Measurements from ENCODE around the gene AUTS2. TPM values are rescaled to one million over a fixed set of nuclear protein-coding genes. Genes with fewer than 3 reads are reported as not detected.

AUTS2 gene
- total and polyA plus RNA-seq, 2 experiments from 2014 or later, result 3.0 to 4.4 TPM

DNA sequence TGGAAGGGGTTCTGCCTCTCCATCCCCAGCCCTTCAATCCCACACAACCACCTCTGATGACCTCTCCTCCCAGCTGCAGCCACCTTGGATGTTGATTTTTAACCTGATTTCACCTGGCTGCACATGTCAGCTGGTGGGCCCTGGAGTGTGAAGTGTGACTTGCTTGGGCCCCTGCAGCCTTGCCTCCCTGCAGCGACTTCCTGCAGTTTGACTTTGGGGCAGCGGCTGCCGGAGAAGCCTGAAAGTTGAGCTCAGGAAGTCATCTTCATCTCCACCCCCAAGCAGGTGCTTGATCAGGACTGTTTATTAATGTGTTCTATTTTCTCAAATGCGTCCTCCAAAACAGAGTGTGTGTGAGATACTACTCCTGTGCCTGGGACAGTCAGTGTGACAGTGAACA is 858.4 kb downstream of the AUTS2 start:
- no peak overlapping the region for H3K4me2 ChIP-seq (ENCODE audit: unreplicated experiment)
- H3F3A ChIP-seq (ENCODE audit: insufficient read depth), result no peaks in the 10 kb centered on the region
- no peaks in the 10 kb centered on the region for H3K36me3 ChIP-seq (ENCODE audit: low read depth)
- no peaks in the 10 kb centered on the region for H3K79me2 ChIP-seq (ENCODE audit: insufficient read depth)
- H3K27me3 ChIP-seq (replicated peaks; ENCODE audit: insufficient read depth), result no peaks in the 10 kb centered on the region
- no peaks in the 10 kb centered on the region for H4K20me1 ChIP-seq (ENCODE audit: insufficient read depth)
- no peak for DNase-seq
- no peak for TF ChIP-seq EZH2 (IDR thresholded peaks at IDR 0.05; ENCODE audit: insufficient read depth, poor library complexity, severe bottlenecking)
- TF ChIP-seq EZH2phosphoT487 (IDR thresholded peaks at IDR 0.05; ENCODE audit: insufficient read depth, low read depth), result no peak
- H3K9me3 ChIP-seq (ENCODE audit: low read depth), result no peaks in the 10 kb centered on the region
- H3K27ac ChIP-seq, result no peak overlapping the region
- no peaks in the 10 kb centered on the region for H3K4me1 ChIP-seq (ENCODE audit: insufficient read depth)
- H3K4me3 ChIP-seq, result no peak overlapping the region
- H2AFZ ChIP-seq, result no peak overlapping the region
- in situ Hi-C loops (cut with MboI), result no loop called here
- 84 to 89% methylated on average over 4 of the region's 4 CpGs for WGBS, 2 experiments (ENCODE audit: low coverage in 1 of 2, low lambda C conversion rate in 2 of 2, missing lambda C conversion rate in 2 of 2)
- H3K9me2 ChIP-seq (ENCODE audit: insufficient read depth), result no peaks in the 10 kb centered on the region
- no peak overlapping the region for H3K9ac ChIP-seq

DNA sequence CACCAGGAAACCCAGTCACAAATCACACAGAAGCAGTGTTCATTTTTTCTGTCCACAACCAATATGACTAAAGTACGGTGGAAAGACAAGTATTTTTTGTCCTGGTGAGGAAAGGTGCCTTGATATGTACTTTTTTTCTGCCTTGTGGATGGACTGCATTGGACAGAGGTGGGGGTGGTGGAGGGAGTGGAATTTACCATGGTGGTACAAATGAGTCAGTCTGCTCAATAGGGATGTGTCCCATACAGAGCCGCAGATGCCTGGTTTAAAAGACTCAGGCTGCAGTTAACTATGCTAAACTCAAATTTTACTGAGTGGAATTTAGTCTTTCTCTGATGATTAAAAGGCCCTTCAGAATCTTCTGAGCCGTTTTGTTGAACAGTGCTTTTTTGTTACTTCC is 859.2 kb downstream of the AUTS2 start:
- Histone ChIP-seq H3K27me3 (replicated peaks; ENCODE audit: insufficient read depth) (no peaks in the 10 kb centered on the region), H3K36me3 (ENCODE audit: low read depth) (no peaks in the 10 kb centered on the region), H3K4me2 (ENCODE audit: unreplicated experiment) (no peak overlapping the region), H3K27ac (no peak overlapping the region), H3K9ac (no peak overlapping the region), H3K4me1 (ENCODE audit: insufficient read depth) (no peaks in the 10 kb centered on the region), H3K79me2 (ENCODE audit: insufficient read depth) (no peaks in the 10 kb centered on the region), H2AFZ (no peak overlapping the region), H3K9me2 (ENCODE audit: insufficient read depth) (no peaks in the 10 kb centered on the region), H3K9me3 (ENCODE audit: low read depth) (no peaks in the 10 kb centered on the region), H3F3A (ENCODE audit: insufficient read depth) (no peaks in the 10 kb centered on the region), H4K20me1 (ENCODE audit: insufficient read depth) (no peaks in the 10 kb centered on the region), H3K4me3 (no peak overlapping the region)
- in situ Hi-C loops (cut with MboI), result no loop called here
- TF ChIP-seq EZH2phosphoT487 (IDR thresholded peaks at IDR 0.05; ENCODE audit: insufficient read depth, low read depth), result no peak
- no peak for TF ChIP-seq EZH2 (IDR thresholded peaks at IDR 0.05; ENCODE audit: insufficient read depth, poor library complexity, severe bottlenecking)
- DNase-seq, result no peak
- WGBS, 2 experiments (ENCODE audit: low coverage in 1 of 2, low lambda C conversion rate in 2 of 2, missing lambda C conversion rate in 2 of 2), result 88 to 89% methylated on average over 3 of the region's 3 CpGs

DNA sequence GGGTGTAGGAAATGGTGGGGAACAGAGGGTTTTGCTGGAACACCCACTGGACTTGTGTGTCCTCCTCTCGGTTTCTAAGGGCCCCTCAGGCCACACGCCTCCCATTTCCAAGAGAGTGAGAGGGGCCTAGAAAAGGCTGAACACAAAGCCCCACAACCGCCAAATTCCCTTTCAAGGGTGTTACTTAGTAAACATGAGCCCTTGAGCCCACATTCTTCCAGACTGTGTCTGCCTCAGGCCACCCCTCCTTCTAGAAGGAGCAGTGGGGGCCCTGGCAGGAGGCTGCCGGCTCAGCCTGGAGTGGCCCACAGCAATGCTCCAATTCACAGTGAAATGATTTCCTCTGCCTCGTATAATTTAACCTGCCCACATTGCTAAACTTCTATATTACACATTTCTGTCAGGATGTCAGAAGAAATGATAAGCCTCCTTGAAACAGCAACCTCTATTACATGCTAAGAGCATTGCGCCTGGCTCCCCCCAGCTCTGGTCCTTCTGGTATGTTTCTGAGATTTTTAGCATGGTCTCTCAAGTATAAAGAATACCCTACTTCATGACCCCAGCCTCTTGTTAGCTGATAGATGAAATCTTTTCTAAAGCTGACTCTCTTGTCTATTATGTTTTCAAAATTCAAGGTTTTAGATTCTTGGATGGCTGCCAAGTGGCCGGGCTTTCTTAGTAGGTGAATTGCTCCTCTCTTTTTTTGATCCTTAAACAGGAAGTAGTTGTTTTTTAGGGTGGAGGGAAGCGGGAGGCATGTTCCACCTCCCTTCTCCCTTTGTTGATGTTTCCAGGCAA is 859.8 kb downstream of the AUTS2 start:
- Histone ChIP-seq H2AFZ (no peak overlapping the region), H3K4me2 (ENCODE audit: unreplicated experiment) (no peak overlapping the region), H3K79me2 (ENCODE audit: insufficient read depth) (no peaks in the 10 kb centered on the region), H3K9me3 (ENCODE audit: low read depth) (no peaks in the 10 kb centered on the region), H3K9ac (no peak overlapping the region), H4K20me1 (ENCODE audit: insufficient read depth) (no peaks in the 10 kb centered on the region), H3K36me3 (ENCODE audit: low read depth) (no peaks in the 10 kb centered on the region), H3F3A (ENCODE audit: insufficient read depth) (no peaks in the 10 kb centered on the region), H3K4me3 (no peak overlapping the region), H3K27me3 (replicated peaks; ENCODE audit: insufficient read depth) (no peaks in the 10 kb centered on the region), H3K9me2 (ENCODE audit: insufficient read depth) (no peaks in the 10 kb centered on the region), H3K4me1 (ENCODE audit: insufficient read depth) (no peaks in the 10 kb centered on the region), H3K27ac (no peak overlapping the region)
- no peak for DNase-seq
- in situ Hi-C loops (cut with MboI), result no loop called here
- 70 to 71% methylated on average over 8 of the region's 8 CpGs for WGBS, 2 experiments (ENCODE audit: low coverage in 1 of 2, low lambda C conversion rate in 2 of 2, missing lambda C conversion rate in 2 of 2)
- TF ChIP-seq EZH2 (IDR thresholded peaks at IDR 0.05; ENCODE audit: insufficient read depth, poor library complexity, severe bottlenecking), result no peak
- no peak for TF ChIP-seq EZH2phosphoT487 (IDR thresholded peaks at IDR 0.05; ENCODE audit: insufficient read depth, low read depth)

DNA sequence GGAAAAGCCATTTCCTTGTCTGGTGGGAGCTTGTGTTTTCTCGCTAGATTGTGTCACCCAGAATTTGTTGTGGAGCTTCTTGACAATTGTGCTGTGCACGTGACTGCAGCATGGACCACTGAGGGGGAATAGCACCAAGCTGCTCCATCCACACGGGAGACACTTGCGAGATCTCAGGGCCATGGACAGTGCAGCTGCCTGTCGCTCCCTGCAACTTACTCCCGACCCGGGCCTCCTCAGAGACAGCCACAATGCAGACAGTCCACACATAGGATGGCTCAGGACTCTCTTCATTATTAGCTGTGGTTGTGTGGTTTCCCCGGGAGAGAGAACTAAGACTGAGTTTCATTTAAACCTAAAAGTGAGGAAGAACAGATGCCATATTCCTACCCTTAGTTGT is 860.5 kb downstream of the AUTS2 start:
- Histone ChIP-seq H3K36me3 (ENCODE audit: low read depth) (no peaks in the 10 kb centered on the region), H3K4me1 (ENCODE audit: insufficient read depth) (no peaks in the 10 kb centered on the region), H3K27me3 (replicated peaks; ENCODE audit: insufficient read depth) (no peaks in the 10 kb centered on the region), H2AFZ (no peak overlapping the region), H3K27ac (no peak overlapping the region), H3F3A (ENCODE audit: insufficient read depth) (no peaks in the 10 kb centered on the region), H4K20me1 (ENCODE audit: insufficient read depth) (no peaks in the 10 kb centered on the region), H3K9ac (no peak overlapping the region), H3K4me3 (no peak overlapping the region), H3K79me2 (ENCODE audit: insufficient read depth) (no peaks in the 10 kb centered on the region), H3K4me2 (ENCODE audit: unreplicated experiment) (no peak overlapping the region), H3K9me3 (ENCODE audit: low read depth) (no peaks in the 10 kb centered on the region), H3K9me2 (ENCODE audit: insufficient read depth) (no peaks in the 10 kb centered on the region)
- DNase-seq, result no peak
- no peak for TF ChIP-seq EZH2 (IDR thresholded peaks at IDR 0.05; ENCODE audit: insufficient read depth, poor library complexity, severe bottlenecking)
- TF ChIP-seq EZH2phosphoT487 (IDR thresholded peaks at IDR 0.05; ENCODE audit: insufficient read depth, low read depth), result no peak
- WGBS, 2 experiments (ENCODE audit: low coverage in 1 of 2, low lambda C conversion rate in 2 of 2, missing lambda C conversion rate in 2 of 2), result 83 to 87% methylated on average over 7 to 8 of the region's 8 CpGs
- in situ Hi-C loops (cut with MboI), result no loop called here

Measured in GM23248 (cell line).